Measurements from ENCODE around the gene RMND5B. TPM values are rescaled to one million over a fixed set of nuclear protein-coding genes. Genes with fewer than 3 reads are reported as not detected.

RMND5B gene
- total and polyA plus RNA-seq, 2 donors (not counting 1 experiment from before 2014, with no cell fraction given): 46.1 to 52.7 TPM

GRCh38 chr5:178131446-178131996 is 707 bp downstream of the RMND5B start:
- Mint-ChIP-seq H3K9me3 (ENCODE audit: insufficient read depth) (no peaks in the 10 kb centered on the region), H3K27me3 (no peaks in the 10 kb centered on the region), H3K27ac (peak overlapping the region; percentile 88), H3K4me3 (peak overlapping the region; percentile 89), H3K4me1 (peaks cover 22% of the 10 kb centered on the region)
- DNase-seq: no peak
- H3K4me3 ChIP-seq (ENCODE audit: control extremely low read depth in 1 of 5, extremely low read depth in 1 of 5, insufficient read depth in 1 of 5, low read depth in 2 of 5, low read length in 4 of 5): peak overlapping the region in 4 of 5 experiments; percentile 64 to 81 (median 80)
- no peaks in the 10 kb centered on the region for H3K9me3 ChIP-seq (ENCODE audit: control extremely low read depth in 1 of 3, control insufficient read depth in 2 of 3, insufficient read depth in 1 of 3, low read length in 2 of 3)
- no peak for ATAC-seq (ENCODE audit: low read depth)
- ChIA-PET POLR2A (interaction anchor here (0.7 to 1.5 kb wide), 4 partner anchors 11 to 22 kb away, joined by 3 to 8 read pairs (median 4); partner anchors contain the start of gene NHP2), CTCF (interaction anchor here (0.7 to 3.0 kb wide), 7 partner anchors 11 to 56 kb away, joined by 3 to 14 read pairs (median 3); partner anchors contain the start of gene NHP2)
- H3K4me1 ChIP-seq (ENCODE audit: control insufficient read depth in 2 of 2, insufficient read depth in 2 of 2, low read length in 2 of 2): peaks cover 6 to 16% of the 10 kb centered on the region in 2 donors
- WGBS (ENCODE audit: insufficient coverage): 70% methylated on average over 5 of the region's 10 CpGs
- intact Hi-C loops (cut with micrococcal nuclease): loop anchor here (1.0 to 2.0 kb wide), 2 partner anchors 15 to 23 kb away; no protein-coding TSS in a partner anchor
- peaks cover 24% of the 10 kb centered on the region for H3K79me2 ChIP-seq (ENCODE audit: control insufficient read depth, insufficient read depth, low read length)
- H3K27ac ChIP-seq (ENCODE audit: low read length in 2 of 2): peak overlapping the region; percentile 60 to 83
- H3K9ac ChIP-seq (ENCODE audit: low read length): peak overlapping the region; percentile 81
- H3K4me2 ChIP-seq (replicated peaks; ENCODE audit: low read depth, low read length, poor library complexity, severe bottlenecking): peak overlapping the region; percentile 96
- H3K36me3 ChIP-seq (replicated peaks in 1 of 2; ENCODE audit: control extremely low read depth in 1 of 2, control insufficient read depth in 1 of 2, extremely low read depth in 1 of 2, insufficient read depth in 2 of 2, low read length in 1 of 2): peaks cover 0 to 13% of the 10 kb centered on the region in 2 experiments
- H4K20me1 ChIP-seq (ENCODE audit: control insufficient read depth, insufficient read depth, low read length, poor library complexity, severe bottlenecking): peaks cover 6% of the 10 kb centered on the region
- no peaks in the 10 kb centered on the region for H3K27me3 ChIP-seq (replicated peaks in 1 of 4; ENCODE audit: control extremely low read depth in 1 of 4, control insufficient read depth in 3 of 4, insufficient read depth in 4 of 4, low read length in 3 of 4)
- peak overlapping the region; percentile 95 for H2AFZ ChIP-seq (ENCODE audit: insufficient read depth, low read depth, low read length, poor library complexity, severe bottlenecking)
- TF ChIP-seq EZH2 (IDR thresholded peaks at IDR 0.05; ENCODE audit: borderline replicate concordance, insufficient read depth, low read depth, low read length, poor library complexity, severe bottlenecking): no peak
- TF ChIP-seq, protein P1, sequence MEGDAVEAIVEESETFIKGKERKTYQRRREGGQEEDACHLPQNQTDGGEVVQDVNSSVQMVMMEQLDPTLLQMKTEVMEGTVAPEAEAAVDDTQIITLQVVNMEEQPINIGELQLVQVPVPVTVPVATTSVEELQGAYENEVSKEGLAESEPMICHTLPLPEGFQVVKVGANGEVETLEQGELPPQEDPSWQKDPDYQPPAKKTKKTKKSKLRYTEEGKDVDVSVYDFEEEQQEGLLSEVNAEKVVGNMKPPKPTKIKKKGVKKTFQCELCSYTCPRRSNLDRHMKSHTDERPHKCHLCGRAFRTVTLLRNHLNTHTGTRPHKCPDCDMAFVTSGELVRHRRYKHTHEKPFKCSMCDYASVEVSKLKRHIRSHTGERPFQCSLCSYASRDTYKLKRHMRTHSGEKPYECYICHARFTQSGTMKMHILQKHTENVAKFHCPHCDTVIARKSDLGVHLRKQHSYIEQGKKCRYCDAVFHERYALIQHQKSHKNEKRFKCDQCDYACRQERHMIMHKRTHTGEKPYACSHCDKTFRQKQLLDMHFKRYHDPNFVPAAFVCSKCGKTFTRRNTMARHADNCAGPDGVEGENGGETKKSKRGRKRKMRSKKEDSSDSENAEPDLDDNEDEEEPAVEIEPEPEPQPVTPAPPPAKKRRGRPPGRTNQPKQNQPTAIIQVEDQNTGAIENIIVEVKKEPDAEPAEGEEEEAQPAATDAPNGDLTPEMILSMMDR (IDR thresholded peaks at IDR 0.05): no peak

- DNase-seq: no peak
- Histone ChIP-seq H3K9me3 (ENCODE audit: control extremely low read depth in 1 of 3, control insufficient read depth in 2 of 3, insufficient read depth in 1 of 3, low read length in 2 of 3) (no peaks in the 10 kb centered on the region), H3K4me2 (replicated peaks; ENCODE audit: low read depth, low read length, poor library complexity, severe bottlenecking) (no peak overlapping the region), H2AFZ (ENCODE audit: insufficient read depth, low read depth, low read length, poor library complexity, severe bottlenecking) (no peak overlapping the region), H3K27me3 (replicated peaks in 1 of 4; ENCODE audit: control extremely low read depth in 1 of 4, control insufficient read depth in 3 of 4, insufficient read depth in 4 of 4, low read length in 3 of 4) (no peaks in the 10 kb centered on the region), H3K79me2 (ENCODE audit: control insufficient read depth, insufficient read depth, low read length) (peaks cover under 1% of the 10 kb centered on the region), H3K36me3 (replicated peaks in 1 of 2; ENCODE audit: control extremely low read depth in 1 of 2, control insufficient read depth in 1 of 2, extremely low read depth in 1 of 2, insufficient read depth in 2 of 2, low read length in 1 of 2) (peaks cover 0 to 28% of the 10 kb centered on the region in 2 experiments), H3K9ac (ENCODE audit: low read length) (no peak overlapping the region), H3K27ac (ENCODE audit: low read length in 2 of 2) (no peak overlapping the region), H3K4me1 (ENCODE audit: control insufficient read depth in 2 of 2, insufficient read depth in 2 of 2, low read length in 2 of 2) (no peaks in the 10 kb centered on the region), H4K20me1 (ENCODE audit: control insufficient read depth, insufficient read depth, low read length, poor library complexity, severe bottlenecking) (peaks cover 7% of the 10 kb centered on the region), H3K4me3 (ENCODE audit: control extremely low read depth in 1 of 5, extremely low read depth in 1 of 5, insufficient read depth in 1 of 5, low read depth in 2 of 5, low read length in 4 of 5) (no peak overlapping the region)
- Mint-ChIP-seq H3K27ac (no peak overlapping the region), H3K4me3 (no peak overlapping the region), H3K9me3 (ENCODE audit: insufficient read depth) (no peaks in the 10 kb centered on the region), H3K27me3 (no peaks in the 10 kb centered on the region), H3K4me1 (peaks cover 10% of the 10 kb centered on the region)
- no peak for ATAC-seq (ENCODE audit: low read depth)
- ChIA-PET CTCF (interaction anchor here (1.2 to 4.6 kb wide), 4 partner anchors 9 to 61 kb away, joined by 3 to 35 read pairs (median 15); no protein-coding TSS in a partner anchor), POLR2A (no interaction called here)
- no peak for TF ChIP-seq EZH2 (IDR thresholded peaks at IDR 0.05; ENCODE audit: borderline replicate concordance, insufficient read depth, low read depth, low read length, poor library complexity, severe bottlenecking)
- TF ChIP-seq, protein P1 (IDR thresholded peaks at IDR 0.05): no peak
- intact Hi-C loops (cut with micrococcal nuclease): no loop called here
- 95% methylated on average over 8 of the region's 10 CpGs for WGBS (ENCODE audit: insufficient coverage)
Observed at GRCh38 chr5:178136990-178137389, 6.2 kb downstream of the RMND5B start.
